Endothelial cell of umbilical vein (primary cell): ENCODE results near the gene MYO5B.

Experiments
- CTCF ChIP-seq, 2 donors: IDR thresholded peaks; 1 replicate in 1 of 2; 2 replicates in 1 of 2; pipeline ENCODE4 v1.5.1; 2011; ENCODE audit warnings: low read length in 2 of 2, mild to moderate bottlenecking in 2 of 2, moderate library complexity in 2 of 2, control low read depth in 1 of 2, inconsistent platforms in 1 of 2, low read depth in 1 of 2; ENCODE audit not compliant: insufficient read depth in 1 of 2; ENCODE audit errors: extremely low read depth in 1 of 2
- EZH2 ChIP-seq: IDR thresholded peaks from 2 replicates; pipeline ENCODE4 v1.6.1; 2012; ENCODE audit warnings: borderline replicate concordance, low read depth, mild to moderate bottlenecking, moderate library complexity, low read length, inconsistent platforms; ENCODE audit not compliant: severe bottlenecking

GRCh38 chr18:49850636-49851035, 344.3 kb downstream of the MYO5B start:
- no peak for TF ChIP-seq EZH2
- no peak for TF ChIP-seq CTCF (IDR thresholded peaks at IDR 0.05; ENCODE audit: extremely low read depth in 1 of 2, insufficient read depth in 1 of 2, low read depth in 1 of 2, low read length in 2 of 2)
